Head of caudate nucleus (tissue), 42 donors: Measurements from ENCODE around the gene BCL2L1.

ENCODE experiments used
- DNase-seq, 42 donors: peaks; one replicate each; pipeline versions ENCODE4 v3.0.0 to v3.0.0-alpha.2; 2020 to 2021; ENCODE audit warnings: mixed read lengths in 7 of 42
- intact Hi-C: fragments of 100-400 bp; cut with DNase I; formaldehyde crosslinking; loops from one replicate; pipeline ENCODE4 v1.15.0; 2022

Gene BCL2L1

GRCh38 chr20:31712564-31713311 is 9.9 kb downstream of the BCL2L1 start:
- intact Hi-C loops, result no loop called here

GRCh38 chr20:31712112-31712553 is 10.5 kb downstream of the BCL2L1 start:
- peak in 7 of 42 donors; percentile 9 to 68 (median 45) for DNase-seq
- intact Hi-C loops, result no loop called here

More at GRCh38 chr20:31712564-31713311, 9.9 kb downstream of the BCL2L1 start:
- DNase-seq, result peak; percentile 54 to 95 (median 84)

- intact Hi-C loops, result no loop called here
- no peak for DNase-seq
Measured at GRCh38 chr20:31711179-31712111, 11.2 kb downstream of the BCL2L1 start.

GRCh38 chr20:31710423-31711108 is 12.1 kb downstream of the BCL2L1 start:
- no peak for DNase-seq
- intact Hi-C loops, result no loop called here

- intact Hi-C loops, result no loop called here
- DNase-seq, result no peak
Measured at GRCh38 chr20:31709939-31710338, 12.7 kb downstream of the BCL2L1 start.

- DNase-seq, result no peak
- intact Hi-C loops, result no loop called here
Measured at GRCh38 chr20:31708736-31709534, 13.7 kb downstream of the BCL2L1 start.

GRCh38 chr20:31707994-31708735 is 14.5 kb downstream of the BCL2L1 start:
- intact Hi-C loops, result no loop called here
- peak in 37 of 42 donors; percentile 9 to 73 (median 54) for DNase-seq

GRCh38 chr20:31707258-31707615 is 15.4 kb downstream of the BCL2L1 start:
- DNase-seq, result no peak
- intact Hi-C loops, result no loop called here

- intact Hi-C loops, result no loop called here
- DNase-seq, result no peak
Measured at GRCh38 chr20:31706607-31707257, 15.9 kb downstream of the BCL2L1 start.

GRCh38 chr20:31705598-31706597 is 16.8 kb downstream of the BCL2L1 start:
- no peak for DNase-seq
- intact Hi-C loops, result no loop called here

GRCh38 chr20:31705191-31705590 is 17.5 kb downstream of the BCL2L1 start:
- intact Hi-C loops, result no loop called here
- no peak for DNase-seq

GRCh38 chr20:31704225-31705119 is 18.2 kb downstream of the BCL2L1 start:
- intact Hi-C loops, result no loop called here
- no peak for DNase-seq

GRCh38 chr20:31701591-31701990 is 21.1 kb downstream of the BCL2L1 start:
- no peak for DNase-seq
- intact Hi-C loops, result no loop called here

- intact Hi-C loops, result no loop called here
- DNase-seq, result no peak
Measured at GRCh38 chr20:31700747-31701146, 21.9 kb downstream of the BCL2L1 start.
